GM19397 (cell line): Measurements from ENCODE around the gene DCTD.

ENCODE experiments used
- ATAC-seq: cut with Tn5 transposase; IDR thresholded peaks from one replicate; pipeline ENCODE4 v1.9.1; 2021; ENCODE audit warnings: mild to moderate bottlenecking, moderate library complexity; ENCODE audit not compliant: unreplicated experiment

DCTD gene

DNA sequence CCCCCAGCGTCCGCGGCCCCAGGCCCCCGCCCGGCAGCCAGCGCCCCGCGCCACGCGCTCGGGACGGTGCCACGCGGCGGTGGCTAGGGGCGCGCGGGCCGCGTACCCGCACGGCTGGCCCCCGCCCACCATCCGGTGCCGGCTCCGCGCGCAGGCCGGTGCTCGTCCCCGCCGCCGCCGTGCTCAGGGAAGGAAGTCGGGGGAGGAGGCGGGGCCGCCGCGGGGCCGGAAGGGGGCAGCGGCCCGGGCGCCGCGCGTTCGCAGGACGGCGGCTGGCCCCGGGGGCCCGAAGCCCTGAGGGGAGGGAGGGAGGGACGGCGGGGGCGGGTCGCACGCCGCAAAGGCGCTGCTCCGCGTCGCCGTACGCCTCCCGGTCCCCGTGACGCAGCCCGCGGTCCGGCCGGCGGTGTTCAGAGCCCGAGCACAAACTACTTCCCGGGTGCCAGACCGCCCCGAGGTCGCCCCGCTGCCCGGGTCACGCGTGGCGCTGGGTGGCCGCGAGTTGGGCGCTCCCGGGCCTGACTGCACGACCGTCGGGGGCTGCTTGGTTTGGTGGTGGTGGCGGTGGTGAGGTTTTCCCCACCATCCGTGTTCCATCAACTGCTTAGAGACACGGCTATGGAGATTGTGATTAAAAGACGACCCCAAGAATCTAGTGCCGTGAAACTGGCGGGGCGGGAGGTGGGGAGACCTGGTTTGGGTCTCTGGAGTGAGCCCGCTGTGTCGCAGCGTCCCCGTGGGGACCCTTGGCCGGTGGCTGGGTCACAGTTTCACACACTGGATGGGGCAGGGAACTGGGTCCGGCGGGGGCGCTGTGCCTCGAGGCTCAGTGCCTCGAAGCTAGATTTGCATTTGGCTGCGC lies at the start of gene DCTD:
Gene DCTD, minus strand, starts transcription at position 205 of the 862 bp plus-strand sequence. CDS start 1,818 bp downstream, outside the sequence.
- peak; percentile 82 for ATAC-seq

DNA sequence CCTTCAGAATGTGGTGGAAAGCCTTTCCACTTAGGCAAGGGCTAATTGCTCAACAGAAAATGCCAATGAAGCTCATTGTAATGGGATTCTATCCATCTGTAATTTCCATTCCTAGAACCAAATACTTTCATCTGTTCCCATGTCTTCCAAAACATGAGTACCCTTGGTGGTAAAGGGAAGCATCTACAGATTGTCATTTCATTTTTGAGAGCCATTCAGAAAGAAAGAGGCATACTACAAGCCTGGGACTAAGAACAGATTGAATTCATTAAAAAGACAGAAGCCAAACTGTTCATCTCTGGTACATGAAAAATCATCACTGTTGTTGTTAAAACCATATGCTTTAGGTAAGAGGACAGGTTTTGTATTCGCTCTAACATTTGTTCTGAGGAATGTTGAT lies 43.6 kb upstream of the DCTD start:
- ATAC-seq = no peak

DNA sequence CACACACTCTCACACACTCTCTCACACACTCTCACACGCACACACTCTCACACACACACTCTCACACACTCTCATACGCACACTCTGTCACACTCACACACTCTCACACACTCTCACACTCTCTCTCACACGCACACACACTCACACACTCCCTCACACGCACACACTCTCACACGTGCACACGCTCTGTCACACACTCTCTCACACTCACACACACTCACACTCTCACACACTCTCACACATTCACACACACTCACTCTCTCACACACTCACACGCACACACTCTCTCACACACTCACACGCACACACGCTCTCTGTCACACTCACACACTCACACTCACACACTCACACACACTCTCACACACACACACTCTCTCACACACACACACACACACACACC lies 43.0 kb upstream of the DCTD start:
- ATAC-seq = no peak

DNA sequence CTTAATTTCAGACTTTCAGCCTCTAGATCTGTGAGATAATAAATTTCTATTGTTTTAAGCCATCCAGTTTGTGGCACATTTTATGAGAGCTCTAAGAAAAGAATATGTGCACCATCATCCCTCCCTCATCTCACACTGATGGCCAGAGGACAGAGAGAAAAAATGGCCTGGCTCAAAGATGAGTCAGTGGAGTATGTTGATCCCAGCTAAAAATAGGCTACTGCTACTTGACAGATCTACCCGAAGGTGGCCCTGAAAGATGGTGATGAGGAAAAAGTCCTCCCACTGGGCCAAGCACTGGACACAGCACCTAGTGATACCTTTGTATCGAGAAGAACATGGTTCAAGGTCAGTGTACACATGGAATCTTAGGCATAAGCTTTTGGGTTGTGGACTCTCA lies 38.2 kb upstream of the DCTD start:
- no peak for ATAC-seq

DNA sequence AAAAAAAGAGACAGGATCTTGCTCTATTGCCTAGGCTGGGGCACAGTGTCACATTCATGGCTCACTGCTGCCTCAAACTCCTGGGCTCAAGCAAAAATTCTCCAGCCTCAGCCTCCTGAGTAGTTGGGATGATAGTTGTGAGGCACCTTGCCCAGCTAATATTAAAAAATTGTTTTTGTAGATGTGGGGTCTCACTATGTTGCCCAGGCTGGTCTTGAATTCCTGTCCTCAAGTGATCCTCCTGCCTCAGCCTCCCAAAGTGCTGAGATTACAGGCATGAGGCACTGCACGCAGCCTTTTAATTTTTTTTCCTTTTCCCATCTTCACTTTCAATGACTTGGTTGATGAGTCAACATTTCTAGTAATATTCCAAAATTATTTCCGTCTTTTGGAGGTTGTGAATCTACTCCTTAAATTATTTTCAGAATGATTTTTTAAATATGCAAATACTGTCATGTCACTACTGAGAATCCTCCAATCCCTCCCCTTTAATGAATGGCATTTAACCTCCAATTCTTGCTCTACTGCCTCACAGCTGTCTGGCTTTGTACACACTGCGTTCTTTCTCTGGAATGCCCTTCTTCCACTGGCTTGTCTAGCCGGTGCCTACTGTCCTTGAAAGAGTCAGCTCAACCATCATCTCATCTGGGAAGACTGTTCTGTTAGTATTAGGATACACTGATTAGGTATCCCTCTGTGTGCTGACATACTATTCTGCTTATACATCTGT lies 27.5 kb upstream of the DCTD start:
- no peak for ATAC-seq

DNA sequence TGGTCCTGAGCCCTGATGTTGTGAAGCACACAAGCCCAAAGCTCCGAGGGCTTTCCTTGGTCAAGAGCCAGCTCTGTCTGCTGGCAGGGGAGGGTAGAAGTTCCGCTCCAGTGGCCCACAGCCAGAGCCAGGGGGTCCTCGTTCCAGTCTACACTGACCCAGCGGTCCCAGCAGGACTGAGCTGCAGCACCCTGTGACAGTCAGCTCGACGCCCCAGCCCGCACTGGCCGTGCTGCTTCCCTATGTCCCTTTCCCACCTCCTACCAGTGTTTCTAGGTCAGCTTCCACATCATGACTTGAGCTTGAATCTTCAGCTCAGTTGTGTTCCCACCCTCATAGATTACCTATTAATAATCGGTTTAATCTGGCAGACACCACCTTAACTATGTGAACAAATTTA lies 22.5 kb upstream of the DCTD start:
- no peak for ATAC-seq

DNA sequence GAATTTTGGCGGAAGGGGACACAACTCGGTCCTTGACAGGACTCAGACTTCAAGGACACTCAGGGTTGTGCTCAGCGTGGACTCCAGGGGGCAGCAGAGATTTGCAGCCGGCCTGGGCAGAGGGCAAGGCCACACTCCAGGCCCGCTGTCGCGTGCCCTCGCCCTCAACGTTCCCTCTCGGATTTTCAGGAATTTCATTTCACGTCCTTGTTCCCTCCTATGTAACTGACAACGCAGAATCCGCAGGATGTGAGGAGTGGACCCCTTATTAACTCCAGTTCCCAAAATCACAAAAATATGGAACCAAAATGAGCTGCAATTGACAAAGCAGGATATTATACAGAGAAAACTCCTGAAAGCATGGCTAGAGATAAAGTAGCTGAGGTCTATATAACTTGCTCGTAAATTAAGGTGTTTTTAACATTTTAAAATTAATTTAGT lies 21.0 kb upstream of the DCTD start:
- ATAC-seq = peak; percentile 97

DNA sequence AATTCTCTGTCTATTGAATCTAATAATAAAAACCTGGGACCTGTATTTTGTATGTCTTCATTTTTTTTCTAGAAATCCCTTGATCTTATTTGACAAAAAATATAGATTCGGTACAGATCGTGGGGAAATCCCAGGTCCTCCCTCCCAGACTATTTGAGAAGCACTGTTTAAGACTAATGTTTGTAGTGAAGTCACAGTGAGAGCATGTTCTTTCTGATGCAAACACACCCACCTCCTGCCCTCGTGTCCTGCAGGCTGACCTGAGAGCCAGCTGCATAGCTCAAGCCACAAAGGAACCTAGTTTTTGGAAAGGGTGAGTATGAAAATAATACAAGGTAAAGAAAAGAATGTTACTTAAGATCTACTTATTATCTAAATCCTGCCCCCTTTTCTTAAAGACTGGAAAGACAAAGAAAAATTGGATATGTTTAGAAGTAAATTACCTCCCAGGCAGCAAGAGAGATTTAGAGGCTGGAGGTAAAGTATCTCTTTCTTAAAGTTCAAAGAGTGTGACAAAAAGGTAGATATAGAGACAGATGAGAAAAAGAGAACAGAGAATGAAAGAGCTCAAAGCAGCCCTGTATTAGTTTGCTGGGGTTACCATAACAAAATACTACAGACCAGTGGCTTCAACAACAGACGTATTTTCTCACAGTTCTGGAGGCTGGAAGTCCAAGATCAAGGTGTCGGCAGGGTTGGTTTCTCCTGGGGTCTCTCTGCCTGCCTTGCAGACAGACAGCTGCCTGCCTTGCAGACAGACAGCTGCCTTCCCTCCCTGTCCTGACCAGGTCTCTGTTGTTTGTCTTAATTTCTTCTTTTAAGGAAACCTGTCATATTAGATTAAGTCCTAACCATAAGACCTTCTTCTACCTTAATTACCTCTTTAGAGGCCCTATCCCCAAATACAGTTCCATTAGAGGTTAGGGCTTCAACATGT lies 20.4 kb upstream of the DCTD start:
- peak; percentile 20 for ATAC-seq

DNA sequence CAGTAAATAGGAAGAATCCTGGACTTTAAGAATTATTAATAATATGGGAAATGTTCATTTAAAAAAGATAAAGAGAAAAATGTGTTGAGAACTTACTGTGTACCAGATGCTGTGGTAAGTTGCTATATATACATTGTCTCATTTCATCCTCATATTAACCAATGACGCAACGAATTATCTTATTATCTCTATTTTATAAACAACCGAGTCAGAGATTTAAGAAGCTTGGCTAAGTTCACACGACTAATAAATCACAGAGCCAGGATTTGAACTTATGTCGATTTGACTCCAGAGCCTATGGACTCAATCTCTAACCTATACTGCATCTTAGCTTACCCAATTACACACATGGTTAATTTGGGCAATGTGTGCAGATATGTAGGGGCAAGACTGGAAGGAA lies 15.5 kb upstream of the DCTD start:
- no peak for ATAC-seq

DNA sequence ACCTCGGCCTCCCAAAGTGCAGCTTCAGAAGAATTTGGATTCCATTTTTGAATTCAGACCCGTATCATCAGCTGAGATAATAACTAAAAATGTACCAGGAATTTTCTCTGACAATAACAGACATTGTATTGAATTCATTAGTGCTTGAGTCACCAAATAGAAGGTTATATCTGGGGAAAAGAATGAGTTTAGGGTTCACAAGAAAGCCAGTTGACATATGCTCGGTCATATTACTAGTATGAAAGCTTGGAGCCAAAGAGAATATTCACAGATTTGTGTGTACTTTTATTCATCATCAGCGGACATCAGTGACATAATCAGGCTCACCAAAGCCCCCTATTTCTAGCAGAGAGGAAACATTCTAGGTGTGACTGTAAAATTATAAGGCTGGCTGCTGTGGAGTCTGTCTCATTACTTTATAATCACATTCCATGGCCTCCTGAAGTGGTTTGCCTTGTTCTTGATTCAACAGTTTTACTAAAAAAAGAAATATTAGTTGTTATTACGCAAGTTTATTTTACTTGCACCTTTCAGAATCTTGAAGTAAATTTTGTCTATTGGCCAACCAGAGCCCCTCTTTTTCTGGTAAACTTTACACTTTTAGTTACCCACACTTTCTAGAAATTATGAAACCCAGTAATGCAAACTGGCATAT lies 14.6 kb upstream of the DCTD start:
- no peak for ATAC-seq

DNA sequence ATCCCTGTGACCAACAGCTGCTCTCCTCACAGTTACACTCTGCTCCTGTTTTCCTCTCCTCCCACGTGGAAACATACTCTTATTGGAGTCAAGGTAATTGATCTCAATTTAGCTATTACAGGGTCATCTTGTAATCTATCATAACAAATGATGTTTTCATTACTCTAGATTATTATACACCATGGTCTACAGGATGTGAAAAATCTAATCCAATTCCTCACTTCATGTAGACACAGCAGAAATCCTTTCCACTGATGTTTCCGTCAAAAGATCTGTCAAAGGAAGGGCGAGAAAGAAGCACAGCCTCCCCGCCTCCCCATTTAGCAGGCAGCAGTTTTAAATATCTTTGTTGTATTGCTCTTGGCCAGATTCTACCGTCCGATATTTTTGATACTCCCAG lies 13.7 kb upstream of the DCTD start:
- no peak for ATAC-seq

DNA sequence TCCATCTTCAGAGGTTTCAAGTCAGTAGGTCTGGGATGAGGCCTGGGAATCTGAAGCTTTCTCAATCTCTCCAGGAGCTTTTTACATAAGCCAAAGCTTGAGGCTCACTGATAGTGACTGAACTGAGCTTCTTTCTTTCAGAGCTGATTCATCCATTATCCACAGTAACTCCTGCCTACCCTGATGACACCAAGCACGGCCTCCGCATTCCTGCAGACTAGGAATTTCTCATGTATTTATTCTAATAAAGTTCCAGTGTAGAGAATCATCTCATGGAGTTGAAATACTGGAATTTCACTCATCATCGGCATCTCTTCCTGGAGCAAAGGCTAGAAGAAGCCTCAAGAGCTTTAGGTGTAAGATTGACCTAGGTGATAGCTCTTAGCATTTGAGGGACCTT lies 12.1 kb upstream of the DCTD start:
- ATAC-seq = no peak

DNA sequence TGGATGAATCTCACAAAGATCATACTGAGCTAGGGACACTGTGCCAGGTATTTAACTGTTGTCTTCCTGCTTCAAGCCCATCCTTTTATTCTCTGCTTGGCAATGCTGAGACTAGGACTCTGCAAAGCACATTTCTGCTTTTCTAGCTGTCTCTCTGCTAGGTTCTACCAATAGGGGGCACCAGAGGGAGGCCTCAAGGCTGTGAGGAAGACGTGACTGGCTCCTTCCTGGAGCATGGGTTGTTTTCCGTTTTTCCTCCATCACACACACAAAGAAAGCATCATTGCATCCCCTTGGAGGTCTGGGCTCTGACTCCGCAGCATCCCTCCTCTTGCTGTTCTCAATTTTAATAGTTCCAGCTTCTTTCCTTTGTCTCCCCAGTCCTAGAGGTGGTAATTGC lies 10.9 kb upstream of the DCTD start:
- ATAC-seq = no peak

DNA sequence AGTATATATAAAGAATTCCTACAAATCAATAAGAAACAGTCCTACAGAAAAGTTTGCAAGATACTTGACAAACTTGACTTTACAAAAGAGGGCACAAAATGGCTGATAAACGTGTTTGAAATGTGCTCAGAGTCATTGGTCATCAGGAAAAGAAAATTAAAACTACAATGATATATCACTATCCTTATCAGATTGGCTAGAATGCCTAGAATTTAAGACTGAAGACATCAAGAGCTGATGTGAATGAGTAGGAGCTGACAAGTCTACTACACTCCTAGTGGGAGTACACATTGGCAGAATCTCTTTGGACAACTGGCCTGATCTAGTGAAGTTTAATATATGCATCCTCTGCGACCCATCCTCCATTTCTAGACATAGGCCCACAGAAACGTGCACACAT lies 10.3 kb upstream of the DCTD start:
- ATAC-seq = no peak

DNA sequence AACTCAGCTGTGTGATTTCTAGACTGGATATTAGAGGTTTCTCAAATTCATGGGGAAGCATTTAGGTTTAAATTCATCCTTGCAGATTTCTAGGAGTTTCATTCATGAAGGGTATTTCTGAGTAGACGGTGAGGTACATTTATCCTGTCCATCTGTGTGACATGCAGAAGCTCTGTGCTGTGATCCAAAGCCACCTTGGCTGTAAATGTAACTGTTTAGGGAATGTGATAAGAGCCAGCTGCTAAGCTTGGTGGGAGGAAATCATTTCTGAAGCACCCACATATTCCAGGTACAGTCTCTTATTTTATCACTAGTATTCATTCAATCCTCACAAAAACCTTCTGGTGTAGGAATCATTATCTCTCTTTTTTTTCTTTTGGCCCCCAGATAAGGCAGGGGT lies 8.7 kb upstream of the DCTD start:
- ATAC-seq = no peak

DNA sequence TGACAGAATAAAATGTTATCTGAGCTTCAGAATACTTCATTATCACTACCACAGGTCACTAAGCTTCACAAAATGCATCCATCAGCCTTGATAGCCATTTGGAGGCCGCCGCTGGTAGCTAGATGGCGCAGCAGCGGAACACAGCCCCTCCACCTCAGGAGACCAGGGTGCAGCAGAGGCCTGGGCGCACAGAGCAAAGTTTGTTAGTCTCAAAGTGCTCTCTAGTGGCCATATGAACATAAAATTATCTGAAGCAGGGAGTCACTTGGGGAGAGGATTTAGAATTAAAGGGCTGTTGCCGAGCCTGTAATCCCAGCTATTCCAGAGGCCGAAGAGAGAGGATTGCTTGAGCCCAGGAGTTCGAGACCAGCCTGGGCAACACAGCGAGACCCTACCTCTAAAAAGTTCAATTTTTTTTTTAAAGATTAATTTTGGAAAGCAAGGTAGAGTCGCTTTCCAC lies 8.1 kb upstream of the DCTD start:
- ATAC-seq = peak; percentile 100

DNA sequence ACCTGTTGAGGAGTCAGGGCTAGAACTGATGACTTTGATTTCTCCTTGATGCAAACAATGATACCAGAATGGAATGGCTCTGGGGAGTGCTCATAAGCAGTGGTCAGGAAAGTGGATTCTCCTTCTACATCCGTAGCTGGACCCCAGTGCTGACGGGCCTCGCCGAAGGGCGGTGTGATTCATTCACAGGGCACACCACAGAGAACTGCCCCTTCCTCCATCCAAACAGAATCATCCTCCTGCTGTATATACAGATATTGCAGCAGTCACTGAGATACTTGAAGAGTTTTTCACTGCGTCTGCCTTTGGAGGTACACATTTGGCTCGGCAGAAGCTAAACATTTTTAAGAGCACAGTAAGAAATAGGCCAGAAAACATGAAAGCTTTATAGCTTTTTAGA lies 7.3 kb upstream of the DCTD start:
- ATAC-seq = no peak

DNA sequence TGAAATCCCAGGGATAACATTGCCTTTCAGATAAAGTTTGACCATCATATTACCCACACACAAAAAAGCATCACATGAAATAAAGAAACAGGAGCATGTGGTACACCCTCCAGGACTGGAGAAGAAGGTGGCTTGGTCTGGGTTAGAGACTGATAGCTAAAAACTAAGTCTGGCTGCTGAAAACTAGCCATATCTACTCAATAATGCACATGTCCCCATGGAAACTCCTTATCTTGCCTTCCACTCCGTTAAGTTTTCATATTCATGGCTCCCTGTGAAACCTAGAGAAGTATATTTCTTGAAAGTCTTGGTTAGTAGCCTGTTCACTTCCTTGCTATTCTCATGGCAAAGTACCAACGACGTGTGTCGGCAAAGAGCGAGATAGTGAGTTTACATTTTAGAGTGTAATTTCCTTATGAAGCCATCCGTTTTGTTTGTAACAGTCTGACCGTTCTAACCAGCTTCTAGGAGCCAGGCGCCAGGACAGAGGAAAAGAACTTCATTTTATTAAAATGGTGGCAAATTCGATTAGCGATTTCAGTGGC lies 6.7 kb upstream of the DCTD start:
- ATAC-seq = no peak

DNA sequence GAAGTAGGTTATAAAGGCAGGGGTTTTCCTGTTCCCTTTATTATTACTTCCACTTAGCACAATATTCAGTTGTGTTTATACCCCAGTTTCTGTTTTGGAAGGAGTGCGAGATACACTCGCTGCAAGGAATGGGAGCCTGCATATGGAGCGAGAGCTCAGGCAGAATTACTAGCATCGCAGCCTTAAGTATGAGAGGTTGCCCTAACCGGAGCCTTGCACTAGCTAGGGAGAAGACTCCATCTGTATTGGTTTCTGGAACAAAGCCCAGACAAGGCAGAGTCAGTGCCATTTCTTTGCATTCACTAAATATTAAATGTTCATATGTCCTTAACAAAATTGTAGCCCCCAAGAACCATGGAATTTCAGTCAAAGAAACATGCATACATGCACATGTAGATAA lies 6.2 kb upstream of the DCTD start:
- no peak for ATAC-seq
